HG03520 (cell line): Measurements from ENCODE around the gene YAP1.

Experiments used
- ATAC-seq: cut with Tn5 transposase; IDR thresholded peaks from one replicate; pipeline ENCODE4 v1.9.1; 2021; ENCODE audit warnings: mild to moderate bottlenecking, moderate library complexity; ENCODE audit not compliant: unreplicated experiment

Gene YAP1

DNA sequence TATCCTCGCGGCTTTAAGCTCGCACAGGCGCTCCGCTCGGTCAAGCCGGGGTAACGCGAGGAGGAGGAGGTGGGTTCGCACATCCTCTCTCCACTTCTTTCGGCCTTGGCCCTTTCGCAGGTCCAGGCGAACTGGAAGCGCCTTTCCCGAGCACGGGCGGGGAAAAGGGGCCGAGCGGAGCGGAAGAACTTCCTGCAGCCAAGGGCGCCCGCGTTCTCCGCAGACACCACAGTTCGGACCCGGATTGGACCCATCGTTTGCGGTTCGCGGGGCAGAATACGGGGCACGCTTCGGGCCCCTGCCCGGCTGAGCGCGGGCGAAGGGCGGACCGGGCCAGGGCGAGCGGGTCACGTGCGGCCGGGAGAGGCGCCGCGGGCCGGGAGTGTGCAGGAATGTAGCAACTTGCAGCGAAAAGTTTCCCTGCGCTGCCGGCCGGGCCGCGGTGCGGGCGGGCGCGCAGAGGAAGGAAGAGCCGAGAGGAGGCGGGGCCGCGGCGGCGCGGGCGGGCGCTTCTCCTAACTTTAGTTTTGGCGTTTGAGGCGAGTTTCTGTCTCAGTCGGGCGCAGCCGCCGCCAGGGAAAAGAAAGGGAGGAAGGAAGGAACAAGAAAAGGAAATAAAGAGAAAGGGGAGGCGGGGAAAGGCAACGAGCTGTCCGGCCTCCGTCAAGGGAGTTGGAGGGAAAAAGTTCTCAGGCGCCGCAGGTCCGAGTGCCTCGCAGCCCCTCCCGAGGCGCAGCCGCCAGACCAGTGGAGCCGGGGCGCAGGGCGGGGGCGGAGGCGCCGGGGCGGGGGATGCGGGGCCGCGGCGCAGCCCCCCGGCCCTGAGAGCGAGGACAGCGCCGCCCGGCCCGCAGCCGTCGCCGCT is at the start of gene YAP1:
YAP1 (plus strand) TSS at position 552 of the 865 bp plus-strand sequence. CDS start 402 bp downstream, outside the sequence.
- peak; percentile 80 for ATAC-seq

DNA sequence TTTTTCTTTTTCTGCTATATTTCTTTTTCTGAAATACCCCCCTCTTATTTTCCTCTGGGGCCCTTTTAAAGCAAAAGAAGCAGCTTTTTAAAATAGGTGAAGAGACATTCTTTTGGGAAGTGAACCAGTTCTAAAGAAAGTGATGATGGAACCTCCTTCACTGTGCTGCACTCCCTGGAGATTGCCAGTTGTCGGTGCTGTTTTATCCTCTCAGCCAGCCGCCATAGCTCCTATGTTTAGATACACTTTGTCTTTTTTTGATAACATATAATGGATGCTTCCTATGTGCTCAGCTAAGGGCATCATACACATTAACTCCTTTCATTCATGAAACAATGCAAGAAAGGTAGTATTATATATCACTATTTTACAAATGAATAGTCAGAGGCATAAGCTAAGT is 49.0 kb upstream of the YAP1 start:
- ATAC-seq, result no peak

DNA sequence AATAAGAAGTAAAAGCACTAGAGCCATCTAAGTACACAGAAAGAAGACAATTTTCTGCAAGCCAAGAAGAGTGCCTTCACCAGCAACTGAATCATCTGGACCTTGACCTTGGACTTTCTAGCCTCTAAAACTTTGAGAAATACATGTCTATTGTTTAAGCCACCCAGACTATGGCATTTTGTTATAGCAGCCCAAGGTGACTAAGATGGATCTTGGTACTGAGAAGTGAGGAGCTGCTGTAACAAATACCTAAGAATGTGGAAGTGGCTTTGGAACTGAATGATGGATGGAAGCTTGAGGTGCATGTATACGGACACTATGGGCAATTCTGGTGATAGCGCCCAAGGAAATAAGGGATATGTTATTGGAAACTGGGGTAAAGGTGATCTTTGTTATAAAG is 48.1 kb upstream of the YAP1 start:
- ATAC-seq, result no peak

DNA sequence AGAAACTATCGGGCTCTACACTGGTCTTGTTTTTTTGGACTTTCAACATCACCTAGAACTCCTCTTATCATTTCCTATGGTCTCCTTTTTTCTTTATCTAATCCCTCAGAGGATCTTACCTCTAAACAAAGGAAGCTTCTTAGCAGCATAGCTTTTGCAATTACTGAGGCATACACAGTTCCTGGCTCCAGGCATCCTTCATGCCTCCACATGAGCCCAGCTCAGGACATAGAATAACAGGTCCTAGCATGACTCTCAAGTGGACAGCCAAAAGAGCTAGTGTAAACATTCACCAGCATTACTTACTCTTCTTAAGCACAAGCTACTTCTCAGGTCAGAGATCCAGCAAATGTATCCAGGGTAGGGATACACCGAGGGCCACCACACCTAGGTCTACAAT is 45.9 kb upstream of the YAP1 start:
- ATAC-seq, result no peak

DNA sequence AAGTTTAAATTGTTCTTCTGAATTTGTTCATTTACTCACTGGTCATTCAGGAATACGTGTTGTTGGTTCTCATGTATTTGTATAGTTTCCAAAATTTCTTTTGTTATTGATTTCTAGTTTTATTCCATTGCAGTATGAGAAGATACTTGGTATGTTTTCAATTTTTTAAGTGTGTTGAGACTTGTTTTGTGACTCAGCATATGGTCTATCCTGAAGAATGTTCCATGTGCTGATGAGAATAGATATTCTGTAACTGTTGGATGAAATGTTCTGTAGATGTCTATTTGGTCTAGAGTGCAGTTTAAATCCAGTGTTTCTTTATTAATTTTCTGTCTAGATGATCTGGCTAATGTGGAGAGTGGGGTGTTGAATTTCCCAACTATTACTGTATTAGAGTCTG is 39.5 kb upstream of the YAP1 start:
- ATAC-seq, result no peak

DNA sequence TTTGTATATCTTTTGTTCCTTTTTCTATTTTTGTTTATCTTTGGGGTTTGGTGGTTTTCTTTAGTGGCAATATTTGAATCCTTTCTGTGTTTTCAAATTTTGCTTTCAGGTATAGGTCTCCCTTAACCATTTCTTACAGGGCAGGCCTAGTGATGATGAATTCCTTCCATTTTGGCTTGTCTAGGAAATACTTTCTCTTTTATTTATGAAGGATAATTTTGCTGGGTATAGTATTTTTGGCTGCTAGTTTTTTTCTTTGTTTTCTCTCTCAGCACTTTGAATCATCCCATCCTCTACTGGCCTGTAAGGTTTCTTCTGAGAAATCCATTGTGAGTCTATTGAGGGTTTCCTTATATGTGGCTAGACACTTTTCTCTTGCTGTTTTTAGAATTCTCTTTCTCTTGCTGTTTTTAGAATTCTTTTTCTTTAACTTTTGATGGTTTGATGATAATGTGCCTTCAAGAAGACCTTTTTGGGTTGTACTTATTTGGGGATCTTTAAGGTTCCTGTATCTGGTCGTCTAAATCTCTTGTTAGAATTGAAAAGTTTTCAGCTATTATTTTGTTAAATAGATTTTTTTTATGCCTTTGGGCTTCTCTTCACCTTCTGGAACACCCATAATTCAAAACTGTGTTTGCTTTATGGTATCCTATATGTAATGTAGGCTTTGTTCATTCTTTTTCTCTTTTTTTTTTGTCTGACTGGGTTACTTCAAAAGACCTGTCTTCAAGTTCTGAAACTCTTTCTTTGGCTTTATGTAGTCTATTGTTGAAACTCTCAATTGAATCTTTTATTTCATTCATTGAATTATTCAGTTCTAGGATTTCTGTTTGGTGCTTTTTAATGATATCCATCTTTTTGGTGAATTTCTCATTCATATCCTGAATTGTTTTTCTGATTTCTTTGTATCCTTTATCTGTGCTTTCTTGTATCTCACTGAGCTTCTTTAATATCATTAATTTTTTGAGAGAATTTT is 38.5 kb upstream of the YAP1 start:
- no peak for ATAC-seq

DNA sequence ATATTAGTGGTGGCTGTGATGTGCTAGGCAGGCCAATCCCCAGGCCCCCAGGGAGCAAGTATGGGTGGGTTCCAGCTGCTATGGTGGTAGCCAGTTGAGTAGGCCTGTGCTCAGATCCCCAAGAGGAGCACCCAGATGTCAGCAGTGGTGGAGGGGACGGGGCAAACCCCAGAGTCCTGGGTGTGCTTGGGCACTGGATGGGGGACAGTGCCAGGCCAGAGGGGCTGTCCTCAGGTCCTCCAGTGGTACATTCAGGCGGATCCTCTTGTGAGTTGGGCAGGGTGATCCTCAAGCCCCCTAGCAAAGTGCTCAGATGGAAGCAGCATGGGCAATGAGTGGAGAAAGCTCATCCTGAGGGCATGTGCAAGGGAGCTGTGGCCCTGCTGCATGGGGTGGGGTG is 37.0 kb upstream of the YAP1 start:
- no peak for ATAC-seq

DNA sequence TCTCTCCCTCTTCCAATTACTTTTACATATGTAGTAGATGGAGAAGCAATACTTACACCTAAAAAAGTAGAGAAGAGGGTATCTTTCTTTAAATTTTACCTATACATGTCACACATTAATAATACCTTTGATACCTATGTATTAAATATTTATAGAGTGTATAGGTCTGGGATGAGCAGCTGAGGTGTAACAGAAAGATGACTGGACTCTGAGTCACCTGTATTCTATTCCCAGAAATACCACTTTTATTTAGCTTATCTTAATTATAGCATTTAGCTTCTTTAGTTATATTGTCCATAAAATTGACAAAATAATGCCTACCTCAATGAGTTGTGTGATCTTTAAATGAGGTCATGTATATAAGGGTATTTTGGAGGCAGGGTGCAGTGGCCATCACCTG is 30.6 kb upstream of the YAP1 start:
- ATAC-seq, result no peak

DNA sequence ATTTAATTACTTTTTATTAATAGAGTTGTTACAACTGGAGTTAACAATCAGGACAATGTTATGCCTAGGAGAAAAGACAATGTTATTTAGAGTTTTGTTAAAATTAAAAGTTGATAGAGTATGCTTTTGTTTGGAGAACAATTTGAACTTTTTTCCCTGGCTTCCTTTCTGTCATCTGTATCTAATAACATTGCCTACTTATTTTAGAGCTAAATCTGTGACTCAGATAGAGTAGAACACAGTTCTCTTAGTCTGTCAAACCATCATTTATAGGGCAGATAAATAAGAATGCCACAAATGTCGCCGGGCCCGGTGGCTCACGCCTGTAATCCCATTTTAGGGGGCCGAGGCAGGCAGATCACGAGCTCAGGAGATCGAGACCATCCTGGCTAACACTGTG is 28.9 kb upstream of the YAP1 start:
- ATAC-seq, result no peak

DNA sequence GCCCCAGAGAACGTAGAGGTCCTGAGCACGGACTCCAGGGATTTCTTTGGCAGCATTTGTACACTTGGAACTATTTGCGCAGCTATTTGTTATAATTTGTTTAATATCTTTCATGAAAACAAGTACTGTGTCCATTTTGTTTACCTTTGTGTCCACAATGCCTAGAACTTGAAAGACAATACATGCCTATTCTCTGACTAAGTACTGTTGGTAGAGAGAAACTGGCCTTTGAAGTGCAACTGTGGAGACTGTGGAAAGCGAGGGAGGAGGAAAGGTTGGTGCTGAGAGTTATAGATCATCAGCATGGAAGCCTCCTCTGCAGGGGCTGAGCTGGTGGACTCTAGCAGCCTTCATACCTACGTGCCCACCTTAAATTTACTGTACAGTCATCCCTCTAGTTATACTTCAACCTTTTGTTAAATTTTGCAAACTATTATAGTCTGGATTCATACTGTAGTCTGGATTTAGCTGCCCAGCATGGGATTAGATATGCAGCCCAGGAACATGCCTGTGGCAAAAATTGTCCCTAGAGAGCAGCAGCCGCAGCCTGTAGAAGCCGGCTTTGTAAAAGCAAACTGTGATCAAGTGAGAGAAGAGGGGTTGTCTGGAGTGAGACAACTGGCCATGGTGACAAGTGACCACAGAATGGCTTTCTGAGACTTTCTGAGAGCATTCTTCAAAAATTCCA is 24.2 kb upstream of the YAP1 start:
- ATAC-seq, result no peak

DNA sequence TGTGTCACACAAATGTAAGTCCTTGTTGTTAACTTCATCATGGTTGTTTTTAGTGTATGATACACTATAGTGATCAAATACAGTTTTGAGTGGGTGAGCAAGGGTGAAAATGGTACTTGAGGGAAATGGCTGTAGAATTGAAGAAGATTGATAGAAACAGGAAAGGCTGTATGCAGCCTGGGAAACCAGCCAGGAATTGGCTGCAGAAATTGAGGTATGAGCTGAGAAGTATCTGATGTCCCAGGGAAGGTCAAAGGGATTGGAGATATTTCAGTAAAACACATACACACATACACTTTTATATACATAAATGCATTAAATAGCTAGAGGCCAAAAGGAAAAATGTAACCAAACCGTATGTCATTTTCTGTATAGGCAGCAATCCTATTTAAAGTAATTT is 13.1 kb upstream of the YAP1 start:
- no peak for ATAC-seq

DNA sequence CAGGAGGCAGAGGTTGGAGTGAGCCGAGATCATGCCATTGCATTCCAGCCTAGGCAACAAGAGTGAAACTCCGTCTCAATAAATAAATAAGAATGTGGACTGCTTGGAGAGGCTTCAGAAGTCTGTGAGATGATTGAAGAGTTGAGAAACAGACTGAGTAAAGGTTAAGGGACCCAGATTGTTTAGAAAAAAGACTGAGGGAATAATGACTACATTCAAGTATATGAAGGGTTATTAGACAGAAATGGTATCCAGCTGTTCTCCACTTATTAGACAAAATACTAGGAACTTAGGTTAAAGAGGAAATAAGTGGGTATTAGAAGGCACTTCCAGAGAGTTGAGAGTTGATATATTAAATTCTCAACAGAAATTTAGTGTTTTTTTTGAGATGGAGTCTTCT is 10.5 kb upstream of the YAP1 start:
- ATAC-seq, result no peak

DNA sequence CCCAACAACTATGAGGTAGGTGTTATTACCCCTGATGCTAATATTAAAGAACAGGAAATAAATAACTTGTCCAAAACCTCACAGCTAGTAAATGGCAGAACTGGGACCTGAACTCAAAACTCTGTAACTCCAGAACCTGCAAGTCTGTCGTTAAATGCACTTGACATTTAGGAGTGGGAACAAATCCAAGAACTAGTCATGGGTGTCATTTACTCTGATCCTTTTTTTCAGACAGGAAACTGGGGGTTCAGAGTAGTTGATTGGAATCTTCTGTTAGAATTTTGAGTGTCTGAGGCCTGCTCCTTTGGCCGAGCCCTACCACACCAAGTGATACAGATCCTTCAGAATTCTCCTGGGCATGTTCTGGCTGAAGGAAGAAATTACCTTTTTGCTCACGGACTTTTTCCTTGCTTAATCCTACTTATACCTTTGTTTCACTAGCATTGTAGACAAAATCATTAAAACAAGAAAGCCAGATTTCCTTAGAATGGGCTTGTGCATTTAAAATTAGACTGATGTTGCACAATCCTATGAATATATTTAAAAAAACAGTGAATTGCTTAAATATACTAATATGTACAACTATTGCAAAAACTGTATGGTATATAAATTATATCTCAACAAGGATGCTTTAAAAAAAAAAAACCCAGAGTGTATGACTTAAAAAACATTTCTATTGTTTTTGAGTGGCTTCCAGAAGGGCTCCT is 1.4 kb upstream of the YAP1 start:
- no peak for ATAC-seq

DNA sequence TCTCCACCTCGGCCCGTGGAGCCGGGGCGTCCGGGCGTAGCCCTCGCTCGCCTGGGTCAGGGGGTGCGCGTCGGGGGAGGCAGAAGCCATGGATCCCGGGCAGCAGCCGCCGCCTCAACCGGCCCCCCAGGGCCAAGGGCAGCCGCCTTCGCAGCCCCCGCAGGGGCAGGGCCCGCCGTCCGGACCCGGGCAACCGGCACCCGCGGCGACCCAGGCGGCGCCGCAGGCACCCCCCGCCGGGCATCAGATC is 439 bp downstream of the YAP1 start:
- peak; percentile 20 for ATAC-seq

DNA sequence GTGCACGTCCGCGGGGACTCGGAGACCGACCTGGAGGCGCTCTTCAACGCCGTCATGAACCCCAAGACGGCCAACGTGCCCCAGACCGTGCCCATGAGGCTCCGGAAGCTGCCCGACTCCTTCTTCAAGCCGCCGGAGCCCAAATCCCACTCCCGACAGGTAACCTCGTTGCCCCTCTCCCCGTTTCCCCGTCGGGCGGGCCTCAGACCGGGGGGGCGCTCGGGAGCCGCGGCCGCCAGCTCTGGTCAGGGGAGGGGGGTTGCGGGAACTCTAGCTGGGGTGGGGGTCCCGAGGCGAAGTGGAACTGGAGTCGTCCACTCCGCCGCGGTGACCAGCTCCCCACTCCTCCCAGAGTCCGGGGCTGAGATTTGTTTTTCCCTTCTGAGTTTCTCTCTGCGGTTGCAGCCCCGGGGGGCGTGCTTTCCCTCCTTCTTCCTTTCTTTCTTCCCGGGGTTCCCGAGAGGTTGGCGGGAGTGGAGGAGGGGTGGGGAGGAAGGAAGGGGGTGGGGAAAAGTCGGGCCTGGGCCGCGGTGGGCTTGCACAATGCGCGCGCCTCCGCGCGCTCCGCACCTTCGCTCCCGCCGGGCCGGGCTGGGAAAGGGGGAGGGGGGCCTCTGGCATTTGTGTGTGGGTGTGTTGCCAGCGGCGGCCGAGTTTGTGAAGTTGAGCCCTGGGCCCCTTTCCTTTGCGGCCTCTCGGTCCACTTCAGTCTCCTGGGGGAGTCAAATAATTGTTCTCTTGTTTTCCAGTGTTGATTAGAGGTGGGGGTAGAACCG is 952 bp downstream of the YAP1 start:
- no peak for ATAC-seq

DNA sequence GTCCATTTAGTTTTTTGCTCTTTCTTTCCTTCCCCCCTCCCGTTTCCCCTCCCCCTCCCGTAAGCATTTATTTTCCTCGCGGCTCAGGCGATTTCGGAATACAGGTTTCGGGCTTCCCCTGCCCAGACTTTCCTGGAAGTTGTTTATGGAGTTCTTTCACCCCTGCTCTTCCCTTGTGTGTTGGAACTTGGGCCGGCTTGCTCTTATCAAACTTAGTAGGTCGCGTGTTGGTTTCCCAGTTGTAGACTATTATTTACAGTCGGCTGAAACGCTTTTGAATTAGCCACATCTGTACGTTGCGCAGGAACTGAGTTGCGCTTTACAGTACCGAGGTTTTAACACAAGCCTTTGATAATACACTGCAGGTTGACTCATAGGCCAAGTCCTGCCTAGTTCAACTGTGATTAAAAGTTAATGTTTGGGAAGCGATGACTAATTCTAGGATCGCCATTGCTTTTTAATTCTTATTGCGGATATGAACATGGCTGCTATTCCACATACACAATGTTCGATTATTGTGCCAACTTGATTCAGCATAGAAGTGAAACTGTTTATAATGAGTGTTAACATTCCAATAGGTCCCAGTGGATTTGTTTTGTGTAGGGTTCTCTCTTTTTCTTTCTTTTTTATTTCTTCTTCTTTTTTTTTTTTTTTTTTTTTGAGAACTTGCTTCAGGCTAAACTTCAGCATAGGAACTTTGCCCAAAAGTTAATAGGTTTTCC is 1.7 kb downstream of the YAP1 start:
- no peak for ATAC-seq

DNA sequence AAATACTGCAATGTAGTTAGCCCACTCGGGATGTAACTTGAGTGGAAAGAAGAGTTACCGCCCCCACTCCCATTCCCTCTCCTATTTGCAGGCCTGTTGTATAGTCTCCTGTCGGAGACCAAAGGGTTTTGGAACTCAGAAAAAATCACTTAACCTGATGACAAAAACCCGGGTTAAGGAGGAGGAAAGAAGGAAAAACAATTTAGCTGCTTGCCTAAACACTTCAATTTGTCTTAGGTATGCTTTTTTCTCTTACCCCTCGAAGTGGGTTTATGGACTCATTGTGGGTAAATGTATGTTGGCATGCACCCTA is 2.2 kb downstream of the YAP1 start:
- no peak for ATAC-seq

DNA sequence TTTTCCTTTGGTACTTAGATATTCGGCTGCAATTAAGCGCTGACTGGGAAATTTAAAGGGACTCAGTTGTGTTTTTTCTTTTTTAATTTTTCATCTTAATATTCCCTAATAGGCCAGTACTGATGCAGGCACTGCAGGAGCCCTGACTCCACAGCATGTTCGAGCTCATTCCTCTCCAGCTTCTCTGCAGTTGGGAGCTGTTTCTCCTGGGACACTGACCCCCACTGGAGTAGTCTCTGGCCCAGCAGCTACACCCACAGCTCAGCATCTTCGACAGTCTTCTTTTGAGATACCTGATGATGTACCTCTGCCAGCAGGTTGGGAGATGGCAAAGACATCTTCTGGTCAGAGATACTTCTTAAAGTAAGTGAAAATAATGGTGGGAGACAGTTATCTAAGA is 3.8 kb downstream of the YAP1 start:
- ATAC-seq, result no peak

DNA sequence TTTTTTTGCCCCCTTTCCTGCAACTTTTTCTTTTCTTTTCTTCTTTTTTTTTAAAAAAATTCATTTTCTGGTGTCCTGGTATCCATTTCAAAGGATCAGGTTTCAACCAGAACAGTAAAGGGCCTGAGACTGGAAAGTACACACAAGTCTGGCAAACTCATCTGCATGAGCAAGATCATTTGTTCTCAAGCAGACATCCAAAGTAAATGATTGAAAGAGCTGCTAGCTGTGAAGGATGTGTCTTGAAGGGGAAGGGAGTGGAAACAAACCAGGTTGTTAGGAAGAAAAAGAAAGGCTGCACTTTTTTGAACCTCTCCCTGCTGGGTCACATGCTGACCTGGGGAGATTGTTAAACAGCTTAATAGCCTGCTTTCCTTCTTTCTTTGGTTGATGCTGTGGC is 5.3 kb downstream of the YAP1 start:
- ATAC-seq, result no peak
